HL-60 (cell line): ENCODE data around the gene PRC1.

ENCODE experiments used
- DNase-seq, 2 experiments: peaks; one replicate each; pipeline ENCODE4 v3.0.0-alpha.2; 2010 to 2020; ENCODE audit warnings: low read depth in 1 of 2, low spot score in 1 of 2
- H3K27ac ChIP-seq: fragments of 250-450 bp; sonication (Bioruptor Pico); replicated peaks from 2 replicates; pipeline ENCODE4 v1.5.1; 2020; ENCODE audit warnings: mild to moderate bottlenecking, moderate library complexity
- H3K27me3 ChIP-seq: fragments of 250-450 bp; sonication (Bioruptor Pico); 2 replicates; pipeline ENCODE4 v1.5.1; 2021; ENCODE audit warnings: mild to moderate bottlenecking, moderate library complexity; ENCODE audit not compliant: insufficient read depth, poor library complexity, severe bottlenecking
- H3K4me3 ChIP-seq: replicated peaks from 2 replicates; pipeline ENCODE4 v1.5.1; 2011; ENCODE audit warnings: mild to moderate bottlenecking, control low read depth, low read length; ENCODE audit not compliant: insufficient read depth
- GABPA ChIP-seq: IDR thresholded peaks from 2 replicates; pipeline ENCODE4 v1.6.1; 2012; ENCODE audit warnings: low read depth
- POLR2AphosphoS5 ChIP-seq: IDR thresholded peaks from 2 replicates; pipeline ENCODE4 v1.6.1; 2012; ENCODE audit warnings: low read depth
- SPI1 ChIP-seq: IDR thresholded peaks from 2 replicates; pipeline ENCODE4 v1.6.1; 2012; ENCODE audit warnings: low read depth, mild to moderate bottlenecking, borderline replicate concordance
- TF ChIP-seq, protein P1 (sequence below): IDR thresholded peaks from one replicate; pipeline ENCODE4 v1.5.1; 2011; ENCODE audit warnings: low read length, control low read depth, inconsistent platforms; ENCODE audit not compliant: insufficient read depth
- TF ChIP-seq, protein P2 (sequence below): IDR thresholded peaks from 2 replicates; pipeline ENCODE4 v1.6.1; 2012; ENCODE audit warnings: low read depth; ENCODE audit not compliant: insufficient replicate concordance

PRC1 gene

DNA sequence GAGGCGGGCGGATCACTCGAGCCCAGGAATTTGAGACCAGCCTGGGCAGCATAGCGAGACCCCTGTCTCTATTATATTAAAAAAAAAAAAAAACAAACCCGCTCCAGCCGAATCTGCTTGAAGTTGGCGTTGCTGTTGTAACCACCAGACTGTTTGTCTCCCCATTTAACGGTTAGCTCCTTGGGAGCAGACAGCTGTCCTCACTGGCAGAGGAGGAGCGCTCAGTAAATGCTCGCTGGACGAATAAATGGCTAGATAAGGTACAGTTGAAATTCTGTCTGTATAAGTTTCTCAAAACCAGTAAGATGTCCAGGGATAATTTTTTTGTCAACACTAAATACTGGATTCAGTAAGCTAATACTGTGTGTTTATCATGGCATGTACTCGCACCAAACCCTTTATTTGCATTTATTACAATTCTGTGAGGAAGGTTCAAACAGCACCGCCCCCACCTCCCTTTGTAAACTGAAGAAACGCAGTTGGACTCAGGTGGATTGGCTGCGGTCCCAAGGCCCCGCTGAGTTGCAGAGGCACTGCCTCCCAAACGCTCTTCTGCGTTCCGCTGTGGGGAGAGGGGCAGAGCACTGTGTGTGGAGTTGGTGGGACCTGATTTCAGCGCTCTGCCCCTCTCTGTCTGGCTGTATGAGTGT is 38.6 kb downstream of the PRC1 start:
- no peak for TF ChIP-seq SPI1
- no peak; the same call in 1 of the 2 replicates for TF ChIP-seq POLR2AphosphoS5
- TF ChIP-seq, protein P1, sequence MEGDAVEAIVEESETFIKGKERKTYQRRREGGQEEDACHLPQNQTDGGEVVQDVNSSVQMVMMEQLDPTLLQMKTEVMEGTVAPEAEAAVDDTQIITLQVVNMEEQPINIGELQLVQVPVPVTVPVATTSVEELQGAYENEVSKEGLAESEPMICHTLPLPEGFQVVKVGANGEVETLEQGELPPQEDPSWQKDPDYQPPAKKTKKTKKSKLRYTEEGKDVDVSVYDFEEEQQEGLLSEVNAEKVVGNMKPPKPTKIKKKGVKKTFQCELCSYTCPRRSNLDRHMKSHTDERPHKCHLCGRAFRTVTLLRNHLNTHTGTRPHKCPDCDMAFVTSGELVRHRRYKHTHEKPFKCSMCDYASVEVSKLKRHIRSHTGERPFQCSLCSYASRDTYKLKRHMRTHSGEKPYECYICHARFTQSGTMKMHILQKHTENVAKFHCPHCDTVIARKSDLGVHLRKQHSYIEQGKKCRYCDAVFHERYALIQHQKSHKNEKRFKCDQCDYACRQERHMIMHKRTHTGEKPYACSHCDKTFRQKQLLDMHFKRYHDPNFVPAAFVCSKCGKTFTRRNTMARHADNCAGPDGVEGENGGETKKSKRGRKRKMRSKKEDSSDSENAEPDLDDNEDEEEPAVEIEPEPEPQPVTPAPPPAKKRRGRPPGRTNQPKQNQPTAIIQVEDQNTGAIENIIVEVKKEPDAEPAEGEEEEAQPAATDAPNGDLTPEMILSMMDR, result no peak
- TF ChIP-seq, protein P2, sequence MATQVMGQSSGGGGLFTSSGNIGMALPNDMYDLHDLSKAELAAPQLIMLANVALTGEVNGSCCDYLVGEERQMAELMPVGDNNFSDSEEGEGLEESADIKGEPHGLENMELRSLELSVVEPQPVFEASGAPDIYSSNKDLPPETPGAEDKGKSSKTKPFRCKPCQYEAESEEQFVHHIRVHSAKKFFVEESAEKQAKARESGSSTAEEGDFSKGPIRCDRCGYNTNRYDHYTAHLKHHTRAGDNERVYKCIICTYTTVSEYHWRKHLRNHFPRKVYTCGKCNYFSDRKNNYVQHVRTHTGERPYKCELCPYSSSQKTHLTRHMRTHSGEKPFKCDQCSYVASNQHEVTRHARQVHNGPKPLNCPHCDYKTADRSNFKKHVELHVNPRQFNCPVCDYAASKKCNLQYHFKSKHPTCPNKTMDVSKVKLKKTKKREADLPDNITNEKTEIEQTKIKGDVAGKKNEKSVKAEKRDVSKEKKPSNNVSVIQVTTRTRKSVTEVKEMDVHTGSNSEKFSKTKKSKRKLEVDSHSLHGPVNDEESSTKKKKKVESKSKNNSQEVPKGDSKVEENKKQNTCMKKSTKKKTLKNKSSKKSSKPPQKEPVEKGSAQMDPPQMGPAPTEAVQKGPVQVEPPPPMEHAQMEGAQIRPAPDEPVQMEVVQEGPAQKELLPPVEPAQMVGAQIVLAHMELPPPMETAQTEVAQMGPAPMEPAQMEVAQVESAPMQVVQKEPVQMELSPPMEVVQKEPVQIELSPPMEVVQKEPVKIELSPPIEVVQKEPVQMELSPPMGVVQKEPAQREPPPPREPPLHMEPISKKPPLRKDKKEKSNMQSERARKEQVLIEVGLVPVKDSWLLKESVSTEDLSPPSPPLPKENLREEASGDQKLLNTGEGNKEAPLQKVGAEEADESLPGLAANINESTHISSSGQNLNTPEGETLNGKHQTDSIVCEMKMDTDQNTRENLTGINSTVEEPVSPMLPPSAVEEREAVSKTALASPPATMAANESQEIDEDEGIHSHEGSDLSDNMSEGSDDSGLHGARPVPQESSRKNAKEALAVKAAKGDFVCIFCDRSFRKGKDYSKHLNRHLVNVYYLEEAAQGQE, result no peak
- TF ChIP-seq GABPA, result no peak
- Histone ChIP-seq H3K27me3 (no peaks in the 10 kb centered on the region), H3K4me3 (peak overlapping the region; percentile 62), H3K27ac (peak overlapping the region; percentile 99)
- peak in 1 of 2 experiments; percentile 43 for DNase-seq

DNA sequence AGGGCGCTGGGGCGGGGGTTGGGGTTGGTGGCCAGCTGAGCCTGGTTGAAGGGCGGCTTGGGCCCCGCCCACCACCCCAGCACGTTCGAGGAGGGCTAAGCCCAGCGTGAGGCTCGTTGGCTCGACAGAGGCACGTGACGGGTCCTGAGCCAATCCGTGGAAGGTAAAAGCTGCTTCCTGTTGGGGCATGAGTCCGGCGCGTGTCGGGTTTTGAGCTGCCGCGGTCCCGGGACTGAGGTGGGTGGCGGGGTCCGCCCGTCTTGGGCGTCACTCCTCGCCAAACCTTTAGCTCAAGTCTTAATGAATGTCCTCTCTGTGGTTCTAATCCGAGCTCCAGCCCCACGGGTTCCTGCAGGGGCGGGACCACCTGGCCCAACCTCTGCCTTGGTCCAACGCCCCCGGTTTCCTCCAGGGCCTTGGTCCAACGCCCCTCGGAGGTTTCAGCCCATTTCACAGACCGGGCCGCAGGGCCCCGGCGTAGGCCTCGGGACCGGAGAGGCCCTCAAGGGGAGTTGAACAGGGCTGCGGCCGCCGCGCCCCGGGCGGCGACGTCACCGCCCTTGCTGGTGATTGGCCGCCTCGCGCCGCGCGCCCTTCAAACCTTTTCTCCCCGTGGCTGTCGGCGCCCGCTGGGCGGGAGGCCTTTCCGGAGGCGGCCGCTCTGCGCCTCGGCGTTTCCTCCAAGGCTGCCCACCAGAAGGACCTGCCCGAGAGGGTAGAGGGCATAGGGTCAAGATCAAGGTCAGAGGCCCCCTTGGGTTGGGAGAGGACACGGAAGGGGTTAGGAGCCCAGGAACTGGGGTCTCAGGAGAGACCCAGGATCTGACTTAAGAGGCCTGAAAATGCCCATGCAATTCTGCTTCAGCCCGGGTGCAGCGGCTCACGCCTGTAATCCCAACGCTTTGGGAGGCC is 39.4 kb downstream of the PRC1 start, which contains the start of gene RCCD1:
Gene RCCD1 (plus strand): TSS at position 173 of the 912 bp plus-strand sequence. CDS start 1,851 bp downstream, outside the sequence.
- Histone ChIP-seq H3K27ac (peak within 1 kb of the TSS; percentile 99), H3K4me3 (peak within 1 kb of the TSS; percentile 62), H3K27me3 (no peaks in the 10 kb centered on the region)
- DNase-seq, result peak; percentile 97 to 98
- TF ChIP-seq GABPA (no peak), POLR2AphosphoS5 (peak; percentile 87), SPI1 (no peak)
- TF ChIP-seq, protein P1, result no peak
- TF ChIP-seq, protein P2, result peak; percentile 50

DNA sequence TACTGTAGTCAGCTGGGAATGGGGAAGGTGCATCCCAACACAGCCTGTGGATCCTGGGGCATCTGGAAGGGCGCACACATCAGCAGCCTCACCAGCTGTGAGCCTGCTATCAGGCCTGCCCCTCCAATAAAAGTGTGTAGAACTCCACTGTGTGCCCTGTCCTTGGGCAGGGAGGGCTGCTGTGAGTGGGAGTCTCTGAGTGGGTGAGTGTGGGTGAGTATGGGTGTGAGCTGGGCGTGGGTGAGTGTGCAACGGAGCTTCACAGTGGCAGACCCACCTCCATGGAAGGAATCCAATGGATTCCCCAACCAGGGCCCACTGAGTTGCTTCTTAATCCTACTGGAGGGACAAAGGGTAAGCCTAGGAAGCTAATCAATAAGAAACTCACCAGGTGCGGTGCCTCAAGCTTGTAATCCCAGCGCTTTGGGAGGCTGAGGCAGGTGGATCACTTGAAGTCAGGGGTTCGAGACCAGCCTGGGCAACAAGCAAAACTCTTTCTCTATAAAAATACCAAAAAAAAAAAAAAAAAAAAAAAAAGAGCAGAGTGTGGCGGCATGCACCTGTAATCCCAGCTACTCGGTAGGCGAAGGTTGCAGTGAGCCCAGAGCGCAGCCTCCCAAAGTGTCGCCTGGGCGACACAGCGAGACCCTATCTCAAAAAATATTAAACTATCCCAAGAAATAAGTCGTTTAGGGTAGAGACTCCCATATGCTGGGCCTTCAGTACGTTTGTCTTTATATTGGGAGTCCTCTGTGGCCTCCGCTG is 40.2 kb downstream of the PRC1 start:
- Histone ChIP-seq H3K4me3 (no peak overlapping the region), H3K27ac (peak overlapping the region; percentile 99), H3K27me3 (no peaks in the 10 kb centered on the region)
- TF ChIP-seq GABPA, result no peak
- TF ChIP-seq, protein P2, result no peak
- TF ChIP-seq, protein P1, result no peak
- no peak for TF ChIP-seq POLR2AphosphoS5
- no peak for TF ChIP-seq SPI1
- DNase-seq, result no peak
